NCI-H1417 (cell line): ENCODE results near the gene BORA.
A peak's percentile ranks its signal among the peaks of the same experiment; 100 is the strongest.

Experiments used
- DNase-seq, 3 experiments: peaks; one replicate each; lab custom pipeline; 2025; lab: John Stamatoyannopoulos, UW

Gene BORA

DNA sequence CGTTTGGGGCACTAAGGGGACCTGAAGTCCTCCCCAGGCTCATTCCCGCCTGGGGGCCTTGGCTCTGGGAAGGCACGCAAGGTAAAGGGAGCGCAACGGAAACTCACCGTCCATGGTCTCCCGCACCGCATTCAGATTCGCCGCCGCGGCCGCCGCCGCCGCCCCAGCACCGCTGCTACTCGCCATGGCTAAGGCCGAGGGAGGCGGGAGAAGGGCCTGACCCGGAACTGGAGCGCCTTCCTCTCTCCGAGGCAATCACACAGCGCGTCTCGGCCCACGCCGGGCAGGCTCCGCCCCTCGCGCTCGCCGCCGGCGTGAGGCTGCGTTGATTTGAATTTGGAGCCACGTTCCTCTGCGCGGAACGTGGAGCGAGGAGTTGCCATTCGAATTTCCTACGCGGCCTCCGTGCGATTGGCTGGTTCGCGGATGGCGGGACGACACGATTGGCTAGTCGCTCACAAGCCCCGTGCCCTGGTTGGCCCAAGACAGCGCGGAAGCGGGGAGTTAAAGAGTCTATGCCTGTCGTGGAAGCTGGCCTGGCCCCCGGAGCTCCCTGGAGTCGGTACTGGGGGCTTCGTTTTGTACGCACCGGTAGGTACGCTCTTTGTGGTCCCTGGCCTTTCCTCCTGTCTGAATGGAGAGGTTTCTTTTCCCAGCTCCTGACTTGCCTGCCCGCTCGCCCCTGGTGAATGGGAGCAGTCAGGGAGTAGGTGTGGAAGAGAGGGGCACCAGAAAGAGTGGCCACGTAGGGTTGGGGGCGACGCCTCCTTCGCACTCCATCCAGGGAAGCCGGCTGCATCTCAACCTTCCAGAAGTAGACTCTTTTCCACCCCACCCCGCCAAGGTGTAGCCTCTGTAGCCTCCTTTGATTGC, at the start of gene BORA, which contains the start of gene MZT1:
Gene BORA, plus strand, starts transcription at position 507 of the 873 bp plus-strand sequence. CDS start 1,018 bp downstream, outside the sequence.
Gene MZT1, minus strand, starts transcription at position 213 of the 873 bp plus-strand sequence. Its CDS starts 27 bp downstream, at position 186.
- DNase-seq: peak; percentile 99 to 100 (median 99)

DNA sequence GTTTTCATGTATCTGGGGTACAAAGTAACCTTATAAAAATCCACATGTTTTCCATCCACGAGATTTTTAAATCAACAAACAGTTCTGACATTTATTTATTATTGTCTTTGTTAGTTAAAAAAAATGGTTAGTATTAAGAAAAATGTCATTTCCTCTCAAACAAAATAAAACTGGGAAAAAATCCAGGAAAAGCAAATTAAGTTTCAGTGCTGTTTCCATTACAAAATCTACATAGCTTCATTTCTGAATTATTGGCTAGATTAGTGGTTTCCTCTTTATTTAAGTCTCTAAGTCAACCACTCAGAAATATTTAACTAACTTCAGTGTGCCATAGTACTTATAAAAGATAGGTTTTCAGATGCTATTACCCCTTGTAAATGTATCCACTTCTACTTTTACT, 49.4 kb upstream of the BORA start:
- DNase-seq: no peak

DNA sequence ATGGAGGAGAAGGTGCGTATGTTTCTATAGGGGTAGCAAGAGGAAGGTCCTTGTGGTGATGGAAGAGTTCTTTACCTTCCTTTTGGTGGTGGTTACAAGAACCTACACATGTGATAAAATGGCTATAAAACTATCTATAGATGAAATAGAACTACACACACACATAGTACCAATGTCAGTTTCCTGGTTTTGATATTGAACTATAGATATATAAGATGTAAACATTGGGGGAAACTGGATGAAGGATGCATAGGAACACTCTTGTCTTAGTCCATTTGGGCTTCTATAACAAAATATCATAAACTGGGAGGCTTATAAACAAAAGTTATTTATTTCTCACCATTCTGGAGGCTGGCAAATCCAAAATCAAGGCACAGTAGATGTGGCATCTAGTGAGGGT, 47.4 kb upstream of the BORA start:
- DNase-seq: no peak

DNA sequence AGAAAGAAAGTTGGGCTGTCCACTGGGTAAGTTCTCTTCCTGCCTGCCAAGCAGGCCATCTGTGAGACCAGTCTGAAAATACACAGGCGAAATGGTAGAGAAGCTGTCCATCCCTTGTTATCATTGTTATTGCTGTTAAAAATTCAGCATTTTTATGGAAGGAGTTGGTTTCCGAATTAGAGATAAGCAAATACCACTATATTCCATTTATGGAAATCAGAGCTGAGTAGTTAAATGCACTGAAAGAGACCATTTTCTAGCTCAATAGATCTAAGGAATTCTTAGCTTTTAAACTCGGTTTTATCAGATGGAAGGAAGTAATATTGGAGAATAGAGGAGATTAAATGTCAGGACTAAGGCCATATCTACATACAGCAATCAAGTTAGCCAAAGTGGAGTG, 41.0 kb upstream of the BORA start:
- DNase-seq: no peak

DNA sequence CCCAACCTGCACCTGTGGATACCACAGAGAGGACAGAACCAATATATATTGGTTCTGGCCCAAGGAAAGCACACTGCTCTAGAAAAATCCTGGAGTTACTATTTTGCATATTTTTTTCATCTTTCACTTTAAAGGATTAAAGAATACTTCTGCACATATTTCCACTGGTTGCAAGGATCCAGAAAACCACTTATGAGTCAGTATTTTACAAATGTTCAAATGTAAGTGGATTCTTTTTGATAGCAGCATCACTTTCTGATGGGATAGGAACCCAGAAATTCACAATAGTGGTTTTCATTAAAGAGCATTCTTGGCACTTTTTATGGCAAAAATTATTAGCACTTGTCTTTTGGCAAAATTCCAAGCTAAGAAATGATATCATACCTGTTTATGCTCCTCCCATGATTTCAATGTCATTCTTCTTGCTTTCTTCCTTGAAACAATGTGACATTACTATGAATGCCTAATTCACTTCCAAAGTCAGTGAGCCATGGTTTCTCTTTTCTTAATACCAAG, 38.5 kb upstream of the BORA start:
- DNase-seq: no peak

DNA sequence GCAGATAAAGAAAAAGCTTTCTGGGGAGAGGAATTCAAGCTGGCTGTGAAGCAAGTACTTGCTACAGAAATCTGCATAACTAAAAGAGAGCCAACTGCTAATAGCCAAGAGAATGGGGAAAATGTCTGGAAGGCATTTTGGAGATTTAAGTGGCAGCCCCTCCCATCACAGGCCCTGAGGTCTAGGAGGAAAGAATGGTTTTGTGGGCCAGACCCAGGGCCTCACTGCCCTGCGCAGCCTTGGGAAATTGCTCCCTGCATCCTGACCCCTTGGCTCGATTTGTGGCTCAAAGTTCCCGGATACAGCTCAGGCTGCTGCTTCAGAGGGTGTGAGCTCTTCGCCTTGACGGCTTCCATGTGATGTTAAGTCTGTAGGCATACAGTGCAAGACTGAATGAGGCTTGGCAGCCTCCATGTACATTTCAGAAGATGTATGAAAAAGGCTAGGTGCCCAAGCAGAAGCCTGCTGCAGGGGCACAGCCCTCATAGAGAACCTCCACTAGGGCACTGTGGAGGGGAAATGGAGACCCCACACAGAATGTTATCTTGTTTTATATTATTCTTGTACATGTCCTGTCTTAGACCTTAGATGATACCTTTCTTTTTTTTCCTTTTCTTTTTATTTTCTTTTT, 34.7 kb upstream of the BORA start:
- DNase-seq: no peak

DNA sequence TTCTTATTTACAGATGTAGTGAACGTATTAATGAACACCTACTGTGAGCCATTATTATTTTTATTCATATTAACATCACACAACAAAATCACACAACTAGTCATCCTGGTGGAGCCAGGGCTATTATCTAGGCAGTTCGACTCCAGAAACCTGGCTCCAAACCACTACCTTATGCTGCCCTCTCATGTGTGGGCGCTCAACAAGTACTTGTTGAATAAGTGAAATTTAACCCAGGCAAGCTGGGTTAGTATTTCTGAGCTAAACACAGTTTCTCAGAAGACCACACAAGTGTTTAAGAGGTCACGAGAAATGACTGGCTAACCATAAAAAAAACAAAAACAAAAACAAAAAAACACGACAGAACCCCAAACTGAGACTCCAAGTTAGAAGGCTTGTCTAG, 33.9 kb upstream of the BORA start:
- no peak for DNase-seq

DNA sequence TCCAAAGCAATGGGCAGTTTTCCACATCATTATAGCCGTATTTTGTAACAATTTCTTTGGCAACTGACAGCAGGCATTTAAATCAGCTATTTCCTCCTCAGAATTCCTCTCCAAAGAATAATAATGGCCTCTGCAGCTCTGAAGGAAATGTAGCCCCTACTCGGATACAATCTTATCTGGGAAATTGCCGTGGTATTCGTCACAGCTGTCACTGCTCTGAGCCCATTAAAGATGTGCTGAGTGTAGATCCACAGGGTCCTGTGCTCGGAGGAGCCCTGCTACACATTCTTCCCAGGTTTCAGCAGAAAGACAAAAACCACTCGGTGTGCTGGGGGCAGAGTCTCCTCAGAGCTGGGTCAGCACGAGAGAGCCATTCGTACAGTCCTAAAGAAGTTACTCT, 33.4 kb upstream of the BORA start:
- DNase-seq: no peak

DNA sequence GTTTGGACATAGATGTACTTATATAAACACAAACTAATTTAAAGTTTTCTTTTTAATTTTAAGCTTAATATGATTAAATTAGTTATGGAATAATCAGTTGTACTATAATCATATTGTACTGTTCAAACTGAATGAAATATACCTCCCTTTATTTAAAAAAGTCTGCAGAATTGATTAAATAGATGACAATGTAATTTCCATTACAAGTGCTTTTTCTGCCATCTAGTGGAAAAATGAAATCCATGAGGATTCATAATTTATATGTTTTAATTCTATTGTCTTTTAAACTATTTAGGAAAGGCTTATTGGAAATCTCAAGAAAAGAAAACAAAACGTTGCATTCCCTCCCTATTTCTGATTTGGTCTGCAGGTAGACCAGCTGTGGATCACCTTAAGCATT, 31.1 kb upstream of the BORA start:
- peak in 1 of 3 experiments; percentile 62 for DNase-seq

DNA sequence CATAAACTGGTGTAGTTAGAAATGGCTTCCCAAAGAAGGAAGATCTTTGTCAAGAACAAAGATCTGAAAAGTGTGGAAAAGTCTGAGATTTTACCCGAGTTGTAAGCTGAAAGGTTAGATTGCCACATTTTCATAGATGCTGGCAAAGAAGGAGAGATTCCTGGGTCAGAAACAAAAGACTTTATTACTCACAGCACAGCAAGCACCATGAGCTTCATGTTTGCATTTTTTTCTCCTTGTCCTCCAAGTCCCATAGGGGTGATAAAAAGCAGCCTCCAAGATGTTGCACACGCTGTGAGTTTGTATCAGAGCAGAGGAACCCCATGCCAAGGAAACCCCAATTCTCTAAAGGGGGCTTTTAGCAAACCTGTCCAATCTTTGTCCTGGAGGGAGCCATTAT, 29.6 kb upstream of the BORA start:
- DNase-seq: no peak

DNA sequence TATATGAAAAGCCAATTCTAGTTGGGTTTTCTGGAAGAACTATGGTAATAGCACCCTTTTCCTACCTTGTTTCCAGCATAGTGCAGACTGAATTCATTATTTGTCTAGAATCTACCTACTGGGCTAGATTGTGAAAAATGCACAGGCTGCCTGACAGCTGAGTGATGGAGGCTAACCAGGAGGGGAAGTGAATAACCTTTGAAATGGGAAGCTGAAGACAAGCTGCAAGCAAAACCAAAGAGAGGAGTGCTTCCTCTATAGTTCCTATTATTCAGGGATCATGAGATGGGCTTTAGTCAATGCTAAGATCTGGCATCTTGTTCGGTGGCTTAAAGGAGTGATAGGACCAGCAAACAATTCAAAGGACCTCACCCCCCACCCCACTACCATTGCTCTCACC, 27.2 kb upstream of the BORA start:
- DNase-seq: no peak

DNA sequence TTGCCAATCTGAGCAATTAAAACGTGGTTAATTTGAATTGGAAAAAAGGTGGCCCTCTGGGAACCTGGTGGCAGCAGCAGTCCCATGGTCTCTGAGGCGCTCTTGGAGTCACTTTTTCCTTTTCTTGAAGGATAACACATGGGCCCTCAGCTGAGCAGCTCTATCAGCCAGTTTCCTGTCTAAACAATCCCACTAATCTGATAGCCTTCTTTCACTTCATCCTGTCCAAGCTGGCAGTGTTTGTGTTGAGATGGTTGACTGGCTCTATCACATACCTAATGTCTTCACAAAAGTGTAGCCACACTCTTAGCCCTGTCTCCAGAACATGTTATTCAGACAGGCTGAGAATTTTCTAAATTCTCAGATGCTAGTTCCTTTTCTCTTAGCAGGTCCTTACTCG, 10.9 kb upstream of the BORA start:
- no peak for DNase-seq

DNA sequence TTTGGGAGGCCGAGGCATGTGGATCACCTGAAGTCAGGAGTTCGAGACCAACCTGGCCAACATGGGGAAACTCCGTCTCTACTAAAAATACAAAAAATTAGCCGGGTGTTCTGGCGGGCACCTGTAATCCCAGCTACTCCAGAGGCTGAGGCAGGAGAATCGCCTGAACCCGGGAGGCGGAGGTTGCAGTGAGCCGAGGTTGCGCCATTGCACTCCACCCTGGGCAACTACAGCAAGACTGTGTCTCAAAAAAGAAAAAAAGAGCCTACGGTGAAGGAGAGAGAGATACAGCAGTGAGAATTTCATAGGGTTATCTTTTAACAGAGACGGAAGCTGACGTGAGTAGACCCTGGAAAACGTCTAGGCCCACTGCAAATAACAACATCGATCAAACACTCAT, 1.5 kb upstream of the BORA start:
- DNase-seq: peak in 1 of 3 experiments; percentile 69

DNA sequence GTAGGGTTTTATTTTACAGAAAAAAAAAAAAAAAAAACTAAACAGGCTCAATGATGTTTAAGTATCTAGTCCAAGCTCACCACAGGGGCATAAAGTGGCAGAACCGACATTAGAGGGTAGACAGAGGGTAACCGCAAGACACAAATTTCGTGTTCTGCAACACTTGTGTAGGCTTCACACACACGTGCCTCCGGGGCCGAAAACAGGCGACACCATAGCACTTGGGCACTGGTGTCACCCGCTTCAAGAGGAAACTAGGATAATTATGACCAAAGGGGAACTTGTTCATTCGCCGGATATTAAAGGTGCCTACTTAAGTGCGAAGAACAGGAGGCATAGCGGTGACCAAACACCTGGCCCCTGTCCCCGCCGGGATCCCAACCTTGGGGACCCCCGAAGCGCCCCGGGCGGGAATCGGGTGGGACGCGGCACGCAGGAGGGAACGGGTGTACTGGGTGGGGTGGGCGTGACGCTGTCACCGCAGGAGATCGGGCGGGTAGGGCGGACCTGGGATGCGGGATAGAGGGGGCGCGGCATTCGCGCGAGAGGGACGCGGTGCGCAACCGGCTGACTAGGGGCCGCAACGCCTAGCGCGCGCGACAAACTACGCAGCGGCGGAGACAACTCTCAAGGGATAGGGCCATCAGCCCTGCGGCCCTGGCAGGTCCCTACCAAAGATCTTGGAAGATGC, 852 bp upstream of the BORA start:
- DNase-seq: peak; percentile 76 to 94 (median 94)

DNA sequence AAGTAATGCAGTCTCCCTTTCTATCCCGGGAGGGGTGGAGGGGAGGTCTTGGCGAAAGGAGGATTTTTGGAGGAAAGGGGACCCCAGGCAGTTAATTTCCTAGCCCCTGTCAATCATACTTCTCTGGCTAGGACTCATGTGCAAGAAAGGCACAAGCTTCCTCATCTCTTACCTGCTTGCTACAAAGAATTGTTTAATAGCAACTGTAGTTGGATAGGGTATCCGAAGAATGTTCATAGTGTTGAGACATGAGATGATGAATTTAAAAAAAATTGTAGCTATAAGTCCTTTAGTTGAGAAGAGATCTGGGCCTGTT, 525 bp downstream of the BORA start:
- DNase-seq: no peak

DNA sequence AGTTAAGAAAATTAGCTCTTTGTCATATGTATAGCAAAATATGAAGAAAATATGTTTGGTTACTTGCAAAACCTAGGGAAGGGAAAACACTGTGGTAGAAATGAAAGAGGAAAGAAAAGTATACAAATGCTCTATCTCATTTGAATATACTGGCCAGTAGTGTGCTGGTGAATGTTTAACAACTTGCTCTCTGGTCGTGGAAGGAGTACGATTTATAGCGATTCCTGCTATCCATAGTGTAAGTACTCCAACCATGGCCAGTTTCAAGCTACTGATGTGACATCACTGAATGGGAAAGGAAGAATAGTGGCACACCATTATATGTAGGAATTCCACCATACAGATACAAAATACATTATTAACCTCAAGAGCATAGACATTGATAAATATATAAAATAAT, 9.3 kb downstream of the BORA start:
- DNase-seq: no peak

DNA sequence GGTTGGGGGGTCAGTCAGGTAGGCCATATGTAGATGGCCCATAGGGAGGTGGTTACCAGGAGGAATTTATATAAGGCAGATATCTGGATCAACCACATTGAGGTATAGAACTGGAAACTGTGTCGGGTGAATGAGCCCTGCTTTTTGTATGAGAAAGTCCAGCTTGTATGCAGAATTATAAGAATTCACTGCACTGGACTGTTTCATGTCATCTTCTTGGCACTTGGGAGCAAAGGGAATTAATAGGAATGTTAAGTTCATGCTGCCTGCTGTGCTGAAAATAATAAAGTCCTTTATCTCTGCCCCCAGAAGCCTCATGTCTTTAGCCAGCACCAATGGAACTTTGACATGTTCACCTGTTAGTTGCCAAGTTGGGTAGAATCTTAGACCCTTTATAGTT, 12.3 kb downstream of the BORA start:
- DNase-seq: no peak

DNA sequence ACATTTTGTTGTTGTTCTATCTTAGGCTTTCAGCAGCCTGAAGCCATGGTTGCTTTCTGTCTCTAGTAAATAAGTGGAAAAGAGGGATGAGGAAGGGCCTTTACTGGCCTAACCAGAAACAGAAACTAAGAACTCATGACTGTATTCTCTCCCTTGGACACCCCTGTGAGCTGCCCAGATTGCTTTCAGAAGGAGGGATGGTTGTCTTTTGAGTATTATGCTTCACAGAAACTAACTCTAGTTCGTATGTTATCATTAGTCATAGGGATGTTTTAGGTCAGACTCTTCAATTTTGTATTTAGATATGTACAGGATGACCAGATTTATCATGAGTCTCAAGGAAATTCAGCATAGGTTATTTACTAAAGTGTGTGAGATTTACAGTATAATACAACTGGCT, 17.5 kb downstream of the BORA start:
- DNase-seq: no peak

DNA sequence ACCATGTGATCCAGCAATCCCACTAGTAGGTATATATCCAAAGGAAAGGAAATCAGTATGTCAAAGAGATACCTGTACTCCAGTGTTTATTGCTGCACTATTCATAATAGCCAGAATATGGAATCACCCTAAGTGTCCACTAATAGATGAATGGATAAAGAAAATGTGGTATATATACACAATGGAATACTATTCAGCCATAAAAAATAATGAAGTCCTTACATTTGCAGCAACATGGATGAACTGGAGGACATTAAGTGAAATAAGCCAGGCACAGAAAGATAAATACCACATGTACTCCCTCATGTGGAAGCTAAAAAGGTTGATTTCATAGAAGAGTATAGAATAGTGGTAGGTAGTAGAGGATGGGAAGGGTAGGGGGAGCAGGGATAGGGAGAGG, 23.5 kb downstream of the BORA start:
- DNase-seq: no peak

DNA sequence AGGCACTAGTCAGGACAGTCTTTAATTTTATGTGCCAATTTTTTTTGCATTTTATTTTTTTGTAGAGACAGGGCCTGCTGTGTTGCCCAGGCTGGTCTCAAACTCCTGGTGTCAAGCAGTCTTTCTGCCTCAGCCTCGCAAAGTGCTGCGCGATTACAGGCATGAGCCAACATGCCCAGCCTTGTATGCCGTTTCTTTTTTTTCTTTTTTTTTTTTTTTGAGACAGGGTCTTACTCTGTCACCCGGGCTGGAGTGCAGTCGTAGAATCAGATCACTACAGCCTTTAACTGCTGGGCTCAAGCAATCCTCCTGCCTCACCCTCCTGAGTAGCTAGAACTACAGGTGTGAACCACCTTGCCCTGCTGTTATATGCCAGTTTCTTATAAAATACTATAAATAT, 26.4 kb downstream of the BORA start:
- peak in 1 of 3 experiments; percentile 43 for DNase-seq

DNA sequence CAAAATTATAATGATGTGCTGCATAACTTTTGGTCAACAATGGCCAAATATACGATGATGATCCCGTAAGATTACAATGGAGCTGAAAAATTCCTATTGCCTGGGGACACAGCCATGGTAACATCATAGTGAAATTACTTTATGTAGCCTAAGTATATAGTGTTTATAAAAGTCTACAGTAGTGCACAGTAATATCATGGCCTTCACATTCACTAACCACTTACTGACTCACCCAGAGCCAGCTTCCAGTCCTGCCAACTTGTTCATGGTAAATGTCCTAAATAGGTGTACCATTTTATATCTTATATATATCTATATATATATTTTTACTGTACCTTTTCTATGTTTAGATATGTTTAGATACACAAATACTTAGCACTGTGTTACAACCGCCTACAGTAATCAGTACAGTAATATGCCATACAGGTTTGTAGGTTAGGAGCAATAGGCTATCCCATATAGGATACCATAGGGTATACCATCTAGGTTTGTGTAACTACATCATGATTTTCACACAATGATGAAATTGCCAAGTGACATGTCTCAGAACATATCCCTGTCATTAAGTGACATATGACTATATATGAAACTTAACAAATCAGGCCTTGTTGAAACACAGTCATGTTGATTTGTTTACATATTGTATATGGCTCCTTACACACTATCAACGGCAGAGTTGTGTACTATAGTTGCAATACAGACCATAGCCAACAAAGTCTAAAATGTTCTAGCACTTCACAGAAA, 30.2 kb downstream of the BORA start:
- no peak for DNase-seq

DNA sequence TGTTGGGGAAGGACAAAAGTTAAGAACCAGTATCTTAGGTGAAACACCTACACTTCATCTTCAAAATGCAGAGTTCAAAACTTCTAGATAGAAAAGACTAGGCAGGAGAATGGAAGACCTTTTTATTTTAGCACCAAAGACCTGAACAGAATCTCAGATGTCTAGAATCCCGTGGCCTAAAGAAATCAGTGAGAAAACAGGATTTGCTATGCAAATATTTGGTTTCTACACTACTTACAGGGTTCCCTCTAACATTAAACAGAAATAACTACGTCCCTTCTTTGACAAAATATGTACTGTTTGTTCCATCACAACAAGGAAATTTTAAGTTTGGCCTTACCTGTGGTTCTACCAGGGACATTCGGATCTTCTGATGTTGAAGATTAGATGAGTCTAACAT, 32.5 kb downstream of the BORA start:
- no peak for DNase-seq
